WTC11 (cell line): ENCODE measurements around the gene ANKRD13A. TPM values are rescaled to one million over a fixed set of nuclear protein-coding genes. Genes with fewer than 3 reads are reported as not detected.
"Not testable (repeated sequence)": the region's sequence is repeated elsewhere in the genome, so short reads cannot be mapped to it uniquely, and the experiment has no call there.

Experiments used
- ATAC-seq: fragments of 200-7000 bp; cut with Tn5 transposase; 2 replicates; pipeline ENCODE4 v1.10.0; 2021; ENCODE audit warnings: mild to moderate bottlenecking, moderate library complexity
- CTCF ChIA-PET: fragments of 300-600 bp; sonication (Branson Sonifier 250); formaldehyde crosslinking; loops from one replicate; lab custom pipeline; 2021; ENCODE audit warnings: antibody characterized with exemption; lab: Charles Lee
- POLR2A ChIA-PET: fragments of 350-600 bp; sonication (Branson Sonifier 250); formaldehyde crosslinking; loops from one replicate; lab custom pipeline; 2021; ENCODE audit warnings: antibody characterized with exemption; lab: Charles Lee
- DNase-seq: peaks from one replicate; pipeline ENCODE4 v3.0.0; 2021; ENCODE audit warnings: low spot score
- H3K27ac Mint-ChIP-seq: 2 replicates; pipeline ENCODE4 v1.8.0; 2021; ENCODE audit warnings: mixed read lengths
- H3K27me3 Mint-ChIP-seq: 2 replicates; pipeline ENCODE4 v1.8.0; 2021; ENCODE audit warnings: low read depth, mild to moderate bottlenecking, moderate library complexity, mixed read lengths
- H3K36me3 Mint-ChIP-seq: 2 replicates; pipeline ENCODE4 v1.8.0; 2021; ENCODE audit warnings: mixed read lengths
- H3K4me1 Mint-ChIP-seq: 2 replicates; pipeline ENCODE4 v1.8.0; 2022; ENCODE audit warnings: mixed read lengths
- H3K4me3 Mint-ChIP-seq: 2 replicates; pipeline ENCODE4 v1.8.0; 2021; ENCODE audit warnings: mild to moderate bottlenecking, moderate library complexity, mixed read lengths
- H3K9me3 Mint-ChIP-seq: 2 replicates; pipeline ENCODE4 v1.8.0; 2021; ENCODE audit warnings: mixed read lengths
- CBFB ChIP-seq: sonication (generic); formaldehyde crosslinking; IDR thresholded peaks from 2 replicates; pipeline ENCODE4 v1.8.1; 2022; ENCODE audit warnings: mild to moderate bottlenecking, low read depth, missing genetic modification reagents
- GABPB1 ChIP-seq: sonication (generic); formaldehyde crosslinking; IDR thresholded peaks from 2 replicates; pipeline ENCODE4 v1.8.1; 2023; ENCODE audit warnings: mild to moderate bottlenecking, missing genetic modification reagents
- IRF2 ChIP-seq: sonication (generic); formaldehyde crosslinking; IDR thresholded peaks from 2 replicates; pipeline ENCODE4 v1.8.0; 2022; ENCODE audit warnings: low read depth, missing genetic modification reagents, borderline replicate concordance
- PRRX2 ChIP-seq: fragments of 250-450 bp; sonication (Bioruptor Pico); IDR thresholded peaks from 2 replicates; pipeline ENCODE4 v1.8.0; 2021; ENCODE audit warnings: mild to moderate bottlenecking
- RELA ChIP-seq: sonication (generic); formaldehyde crosslinking; IDR thresholded peaks from 2 replicates; pipeline ENCODE4 v1.8.1; 2022; ENCODE audit warnings: missing genetic modification reagents, mild to moderate bottlenecking, borderline replicate concordance
- ZNF121 ChIP-seq: sonication (generic); formaldehyde crosslinking; IDR thresholded peaks from 2 replicates; pipeline ENCODE4 v1.8.0; 2023; ENCODE audit warnings: missing genetic modification reagents
- ZNF138 ChIP-seq: sonication (generic); formaldehyde crosslinking; conservative IDR thresholded peaks from 2 replicates; pipeline ENCODE4 v1.8.1; 2022; ENCODE audit warnings: mild to moderate bottlenecking, moderate library complexity, missing genetic modification reagents
- total RNA-seq: library from RNA; stranded (reverse); gene quantifications from 3 replicates; pipeline ENCODE4 v1.2.3, GENCODE V29; 2021
- TF ChIP-seq, protein P1 (sequence below): sonication (generic); formaldehyde crosslinking; IDR thresholded peaks from 2 replicates; pipeline ENCODE4 v1.8.0; 2023; ENCODE audit warnings: mild to moderate bottlenecking, missing genetic modification reagents
- TF ChIP-seq, protein P2 (sequence below): sonication (generic); formaldehyde crosslinking; IDR thresholded peaks from 2 replicates; pipeline ENCODE4 v1.8.0; 2022; ENCODE audit warnings: missing genetic modification reagents
- TF ChIP-seq, protein P3 (sequence below): fragments of 250-450 bp; sonication (Bioruptor Pico); IDR thresholded peaks from 2 replicates; pipeline ENCODE4 v1.8.0; 2021; ENCODE audit warnings: mild to moderate bottlenecking
- TF ChIP-seq, protein P4 (sequence below): fragments of 200-600 bp; IDR thresholded peaks from 2 replicates; pipeline ENCODE4 v1.8.0; 2022; ENCODE audit warnings: antibody characterized with exemption

ANKRD13A gene
- total RNA-seq, 1 experiment from 2014 or later: 22.4 TPM

DNA sequence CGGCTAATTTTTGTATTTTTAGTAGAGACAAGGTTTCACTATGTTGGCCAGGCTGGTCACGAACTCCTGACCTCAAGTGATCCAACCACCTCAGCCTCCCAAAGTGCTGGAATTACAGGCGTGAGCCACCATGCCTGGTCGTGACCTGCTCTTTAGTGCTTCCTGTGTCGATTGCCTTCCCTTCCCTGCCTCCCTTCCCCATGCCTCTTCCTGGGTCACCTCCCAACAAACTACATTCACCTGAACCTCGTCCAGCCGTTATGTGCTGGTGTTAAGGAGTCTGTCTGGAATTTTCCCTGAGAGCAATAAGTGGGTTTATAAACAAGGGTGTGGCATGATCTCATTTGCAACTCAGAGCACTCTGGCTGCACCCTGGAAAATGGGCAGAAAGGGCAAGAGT is 81.2 kb downstream of the ANKRD13A start (continued):
- TF ChIP-seq CBFB: no peak
- TF ChIP-seq, protein P1, sequence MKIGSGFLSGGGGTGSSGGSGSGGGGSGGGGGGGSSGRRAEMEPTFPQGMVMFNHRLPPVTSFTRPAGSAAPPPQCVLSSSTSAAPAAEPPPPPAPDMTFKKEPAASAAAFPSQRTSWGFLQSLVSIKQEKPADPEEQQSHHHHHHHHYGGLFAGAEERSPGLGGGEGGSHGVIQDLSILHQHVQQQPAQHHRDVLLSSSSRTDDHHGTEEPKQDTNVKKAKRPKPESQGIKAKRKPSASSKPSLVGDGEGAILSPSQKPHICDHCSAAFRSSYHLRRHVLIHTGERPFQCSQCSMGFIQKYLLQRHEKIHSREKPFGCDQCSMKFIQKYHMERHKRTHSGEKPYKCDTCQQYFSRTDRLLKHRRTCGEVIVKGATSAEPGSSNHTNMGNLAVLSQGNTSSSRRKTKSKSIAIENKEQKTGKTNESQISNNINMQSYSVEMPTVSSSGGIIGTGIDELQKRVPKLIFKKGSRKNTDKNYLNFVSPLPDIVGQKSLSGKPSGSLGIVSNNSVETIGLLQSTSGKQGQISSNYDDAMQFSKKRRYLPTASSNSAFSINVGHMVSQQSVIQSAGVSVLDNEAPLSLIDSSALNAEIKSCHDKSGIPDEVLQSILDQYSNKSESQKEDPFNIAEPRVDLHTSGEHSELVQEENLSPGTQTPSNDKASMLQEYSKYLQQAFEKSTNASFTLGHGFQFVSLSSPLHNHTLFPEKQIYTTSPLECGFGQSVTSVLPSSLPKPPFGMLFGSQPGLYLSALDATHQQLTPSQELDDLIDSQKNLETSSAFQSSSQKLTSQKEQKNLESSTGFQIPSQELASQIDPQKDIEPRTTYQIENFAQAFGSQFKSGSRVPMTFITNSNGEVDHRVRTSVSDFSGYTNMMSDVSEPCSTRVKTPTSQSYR (CRISPR knock-in tag): no peak

DNA sequence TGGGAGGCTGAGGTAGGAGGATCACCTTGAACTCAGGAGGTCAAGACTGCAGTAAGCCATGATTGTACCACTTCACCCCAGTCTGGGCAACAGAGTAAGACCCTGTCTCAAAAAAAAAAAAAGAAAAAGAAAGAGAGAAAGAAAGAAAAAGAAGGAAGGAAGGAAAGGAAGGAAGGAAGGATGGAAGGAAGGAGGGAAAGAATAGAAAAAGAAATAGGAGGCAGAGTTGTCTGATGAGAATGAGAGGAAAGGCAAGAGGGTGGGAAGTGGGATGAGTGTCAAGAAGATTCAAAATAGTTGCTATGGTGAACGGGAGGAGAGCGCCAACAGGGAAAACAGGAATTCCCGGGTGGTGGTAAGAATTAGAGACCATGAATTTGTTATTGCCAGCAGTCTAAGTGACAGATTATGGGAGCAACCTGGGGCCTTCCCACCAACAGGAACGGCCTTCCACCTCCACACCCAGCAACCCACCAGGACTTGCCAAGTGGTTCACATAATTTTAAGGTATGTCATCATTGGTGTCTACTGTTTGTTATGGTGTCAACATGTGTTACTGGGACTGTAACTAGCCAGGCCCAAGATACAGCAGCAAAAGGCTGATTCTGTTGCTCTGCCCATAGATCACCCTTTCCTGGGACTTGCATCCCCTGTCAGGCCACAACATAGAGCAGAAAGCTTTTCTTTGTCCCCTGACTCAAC is 85.2 kb downstream of the ANKRD13A start:
- Mint-ChIP-seq H3K36me3 (no peaks in the 10 kb centered on the region), H3K4me3 (no peak overlapping the region), H3K27ac (no peak overlapping the region), H3K27me3 (peaks cover 12% of the 10 kb centered on the region), H3K9me3 (peaks cover 3% of the 10 kb centered on the region), H3K4me1 (no peaks in the 10 kb centered on the region)
- ATAC-seq (no peak), DNase-seq (no peak)
- TF ChIP-seq, protein P2, sequence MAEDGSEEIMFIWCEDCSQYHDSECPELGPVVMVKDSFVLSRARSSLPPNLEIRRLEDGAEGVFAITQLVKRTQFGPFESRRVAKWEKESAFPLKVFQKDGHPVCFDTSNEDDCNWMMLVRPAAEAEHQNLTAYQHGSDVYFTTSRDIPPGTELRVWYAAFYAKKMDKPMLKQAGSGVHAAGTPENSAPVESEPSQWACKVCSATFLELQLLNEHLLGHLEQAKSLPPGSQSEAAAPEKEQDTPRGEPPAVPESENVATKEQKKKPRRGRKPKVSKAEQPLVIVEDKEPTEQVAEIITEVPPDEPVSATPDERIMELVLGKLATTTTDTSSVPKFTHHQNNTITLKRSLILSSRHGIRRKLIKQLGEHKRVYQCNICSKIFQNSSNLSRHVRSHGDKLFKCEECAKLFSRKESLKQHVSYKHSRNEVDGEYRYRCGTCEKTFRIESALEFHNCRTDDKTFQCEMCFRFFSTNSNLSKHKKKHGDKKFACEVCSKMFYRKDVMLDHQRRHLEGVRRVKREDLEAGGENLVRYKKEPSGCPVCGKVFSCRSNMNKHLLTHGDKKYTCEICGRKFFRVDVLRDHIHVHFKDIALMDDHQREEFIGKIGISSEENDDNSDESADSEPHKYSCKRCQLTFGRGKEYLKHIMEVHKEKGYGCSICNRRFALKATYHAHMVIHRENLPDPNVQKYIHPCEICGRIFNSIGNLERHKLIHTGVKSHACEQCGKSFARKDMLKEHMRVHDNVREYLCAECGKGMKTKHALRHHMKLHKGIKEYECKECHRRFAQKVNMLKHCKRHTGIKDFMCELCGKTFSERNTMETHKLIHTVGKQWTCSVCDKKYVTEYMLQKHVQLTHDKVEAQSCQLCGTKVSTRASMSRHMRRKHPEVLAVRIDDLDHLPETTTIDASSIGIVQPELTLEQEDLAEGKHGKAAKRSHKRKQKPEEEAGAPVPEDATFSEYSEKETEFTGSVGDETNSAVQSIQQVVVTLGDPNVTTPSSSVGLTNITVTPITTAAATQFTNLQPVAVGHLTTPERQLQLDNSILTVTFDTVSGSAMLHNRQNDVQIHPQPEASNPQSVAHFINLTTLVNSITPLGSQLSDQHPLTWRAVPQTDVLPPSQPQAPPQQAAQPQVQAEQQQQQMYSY (CRISPR knock-in tag): no peak
- TF ChIP-seq, protein P3, sequence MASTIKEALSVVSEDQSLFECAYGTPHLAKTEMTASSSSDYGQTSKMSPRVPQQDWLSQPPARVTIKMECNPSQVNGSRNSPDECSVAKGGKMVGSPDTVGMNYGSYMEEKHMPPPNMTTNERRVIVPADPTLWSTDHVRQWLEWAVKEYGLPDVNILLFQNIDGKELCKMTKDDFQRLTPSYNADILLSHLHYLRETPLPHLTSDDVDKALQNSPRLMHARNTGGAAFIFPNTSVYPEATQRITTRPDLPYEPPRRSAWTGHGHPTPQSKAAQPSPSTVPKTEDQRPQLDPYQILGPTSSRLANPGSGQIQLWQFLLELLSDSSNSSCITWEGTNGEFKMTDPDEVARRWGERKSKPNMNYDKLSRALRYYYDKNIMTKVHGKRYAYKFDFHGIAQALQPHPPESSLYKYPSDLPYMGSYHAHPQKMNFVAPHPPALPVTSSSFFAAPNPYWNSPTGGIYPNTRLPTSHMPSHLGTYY (CRISPR knock-in tag): no peak
- TF ChIP-seq IRF2 (CRISPR knock-in tag): no peak
- TF ChIP-seq, protein P4, sequence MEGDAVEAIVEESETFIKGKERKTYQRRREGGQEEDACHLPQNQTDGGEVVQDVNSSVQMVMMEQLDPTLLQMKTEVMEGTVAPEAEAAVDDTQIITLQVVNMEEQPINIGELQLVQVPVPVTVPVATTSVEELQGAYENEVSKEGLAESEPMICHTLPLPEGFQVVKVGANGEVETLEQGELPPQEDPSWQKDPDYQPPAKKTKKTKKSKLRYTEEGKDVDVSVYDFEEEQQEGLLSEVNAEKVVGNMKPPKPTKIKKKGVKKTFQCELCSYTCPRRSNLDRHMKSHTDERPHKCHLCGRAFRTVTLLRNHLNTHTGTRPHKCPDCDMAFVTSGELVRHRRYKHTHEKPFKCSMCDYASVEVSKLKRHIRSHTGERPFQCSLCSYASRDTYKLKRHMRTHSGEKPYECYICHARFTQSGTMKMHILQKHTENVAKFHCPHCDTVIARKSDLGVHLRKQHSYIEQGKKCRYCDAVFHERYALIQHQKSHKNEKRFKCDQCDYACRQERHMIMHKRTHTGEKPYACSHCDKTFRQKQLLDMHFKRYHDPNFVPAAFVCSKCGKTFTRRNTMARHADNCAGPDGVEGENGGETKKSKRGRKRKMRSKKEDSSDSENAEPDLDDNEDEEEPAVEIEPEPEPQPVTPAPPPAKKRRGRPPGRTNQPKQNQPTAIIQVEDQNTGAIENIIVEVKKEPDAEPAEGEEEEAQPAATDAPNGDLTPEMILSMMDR: no peak
- TF ChIP-seq PRRX2 (CRISPR knock-in tag): no peak
- CTCF ChIA-PET: no interaction called here
- POLR2A ChIA-PET: no interaction called here

DNA sequence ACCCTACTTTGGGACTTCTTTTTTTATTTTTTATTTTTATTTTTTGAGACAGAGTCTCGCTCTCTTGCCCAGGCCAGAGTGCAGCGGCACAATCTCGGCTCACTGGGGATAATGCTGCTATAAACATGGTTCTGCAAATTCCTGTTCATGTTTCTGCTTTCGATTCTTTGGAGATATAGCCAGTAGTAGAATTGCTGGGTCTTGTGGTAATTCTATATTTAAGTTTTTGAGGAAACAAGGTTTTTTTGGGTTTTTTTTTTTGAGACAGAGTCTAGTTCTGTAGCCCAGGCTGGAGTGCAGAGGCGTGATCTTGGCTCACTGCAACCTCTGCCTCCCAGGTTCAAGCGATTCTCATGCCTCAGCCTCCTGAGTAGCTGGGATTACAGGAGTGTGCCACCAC is 89.0 kb downstream of the ANKRD13A start:
- ATAC-seq, H3K27ac Mint-ChIP-seq: not testable (repeated sequence)

DNA sequence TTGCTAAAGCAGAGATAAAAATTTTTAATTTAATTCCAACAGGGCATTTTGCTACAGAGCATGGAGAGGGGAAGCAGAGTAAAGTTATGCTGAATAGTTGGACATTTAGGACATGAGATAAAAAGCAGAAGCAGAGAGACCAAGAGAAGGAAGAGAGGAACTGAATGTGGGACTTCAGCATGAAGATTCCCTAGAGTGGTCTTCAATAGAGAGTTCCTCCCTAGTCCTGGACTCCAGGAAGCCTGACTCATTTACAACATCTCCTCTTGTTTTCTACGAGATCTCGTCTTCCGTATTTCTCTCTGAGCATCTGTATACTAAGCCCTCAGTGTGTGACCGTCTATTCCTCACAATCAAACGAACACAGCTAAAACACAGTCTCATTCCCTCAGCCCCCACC is 89.7 kb downstream of the ANKRD13A start:
- Mint-ChIP-seq H3K36me3 (no peaks in the 10 kb centered on the region), H3K9me3 (no peaks in the 10 kb centered on the region), H3K4me3 (no peak overlapping the region), H3K27me3 (peaks cover 15% of the 10 kb centered on the region), H3K4me1 (no peaks in the 10 kb centered on the region), H3K27ac (no peak overlapping the region)
- CTCF ChIA-PET: no interaction called here
- POLR2A ChIA-PET: no interaction called here
- ATAC-seq: no peak
- TF ChIP-seq RELA (CRISPR knock-in tag): no peak
- no peak for TF ChIP-seq GABPB1 (CRISPR knock-in tag)
- TF ChIP-seq ZNF121: no peak
- no peak for TF ChIP-seq ZNF138 (CRISPR knock-in tag)
- no peak for DNase-seq

More for the DNA sequence above, 89.0 kb downstream of the ANKRD13A start:
- H3K4me3 Mint-ChIP-seq, DNase-seq, H3K9me3 Mint-ChIP-seq, POLR2A ChIA-PET, H3K4me1 Mint-ChIP-seq, H3K36me3 Mint-ChIP-seq, CTCF ChIA-PET: not testable (repeated sequence)
- H3K27me3 Mint-ChIP-seq: peaks cover 15% of the 10 kb centered on the region

Other genes starting within 250 kb of the ANKRD13A start
- 2.9 to 5.4 TPM (median 5.1 TPM) in 3 replicates for gene TRPV4, start 166.0 kb upstream of the ANKRD13A start, total RNA-seq
- gene GLTP, start 118.9 kb upstream of the ANKRD13A start, total RNA-seq: 21.6 to 25.8 TPM (median 22.8 TPM) in 3 replicates
- 7.9 to 10.1 TPM (median 10.0 TPM) in 3 replicates for gene TCHP, start 99.2 kb upstream of the ANKRD13A start, total RNA-seq
- 21.4 to 22.3 TPM (median 21.7 TPM) in 3 replicates for gene GIT2, start 3.1 kb upstream of the ANKRD13A start, total RNA-seq
- 17.6 to 18.6 TPM (median 18.3 TPM) in 3 replicates for gene C12orf76, start 49.1 kb downstream of the ANKRD13A start, total RNA-seq
- gene IFT81, start 124.9 kb downstream of the ANKRD13A start, total RNA-seq: 9.3 to 10.5 TPM (median 10.4 TPM) in 3 replicates